Bone marrow (tissue), 2 donors: ENCODE measurements around the gene NHERF2.
A peak's percentile ranks its signal among the peaks of the same experiment; 100 is the strongest.

Experiments used
- DNase-seq, 2 donors: peaks; one replicate each; lab custom pipeline; 2025; lab: John Stamatoyannopoulos, UW

Gene NHERF2

DNA sequence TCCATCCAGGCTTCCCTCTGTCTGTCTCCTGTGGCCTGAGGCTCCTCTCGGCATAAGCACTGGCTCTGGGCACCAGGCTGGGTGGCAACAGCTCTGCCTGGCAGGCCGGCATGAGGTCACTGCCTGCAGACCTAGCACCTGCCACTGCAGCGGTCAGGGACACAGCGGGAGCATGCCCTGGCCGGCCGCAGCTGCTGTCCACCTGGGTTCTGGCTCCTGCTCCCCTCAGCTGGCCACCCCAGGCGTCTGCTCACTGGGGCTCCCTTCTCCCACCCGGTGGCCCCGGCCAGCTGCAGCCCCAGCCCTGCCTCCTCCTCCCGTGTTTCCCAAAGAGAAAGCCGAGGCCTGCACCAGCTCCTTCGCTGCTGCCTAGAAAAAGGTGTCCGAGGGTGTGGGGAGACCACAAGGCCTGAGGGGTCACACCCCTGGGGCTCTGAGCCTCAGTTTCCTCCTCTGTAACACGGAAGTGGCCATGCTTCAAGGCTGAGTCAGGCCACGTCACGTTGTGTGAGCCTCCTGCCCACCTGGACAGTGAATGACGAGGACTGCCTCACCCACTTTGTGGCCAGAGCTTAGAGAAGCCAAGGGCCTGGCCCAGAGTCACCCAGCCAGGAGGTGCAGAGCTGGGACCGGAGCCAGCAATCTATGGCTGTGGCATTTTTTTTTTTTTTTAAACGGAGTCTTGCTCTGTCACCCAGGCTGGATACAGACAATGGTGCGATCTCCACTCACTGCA is 14.3 kb downstream of the NHERF2 start:
- DNase-seq: no peak

DNA sequence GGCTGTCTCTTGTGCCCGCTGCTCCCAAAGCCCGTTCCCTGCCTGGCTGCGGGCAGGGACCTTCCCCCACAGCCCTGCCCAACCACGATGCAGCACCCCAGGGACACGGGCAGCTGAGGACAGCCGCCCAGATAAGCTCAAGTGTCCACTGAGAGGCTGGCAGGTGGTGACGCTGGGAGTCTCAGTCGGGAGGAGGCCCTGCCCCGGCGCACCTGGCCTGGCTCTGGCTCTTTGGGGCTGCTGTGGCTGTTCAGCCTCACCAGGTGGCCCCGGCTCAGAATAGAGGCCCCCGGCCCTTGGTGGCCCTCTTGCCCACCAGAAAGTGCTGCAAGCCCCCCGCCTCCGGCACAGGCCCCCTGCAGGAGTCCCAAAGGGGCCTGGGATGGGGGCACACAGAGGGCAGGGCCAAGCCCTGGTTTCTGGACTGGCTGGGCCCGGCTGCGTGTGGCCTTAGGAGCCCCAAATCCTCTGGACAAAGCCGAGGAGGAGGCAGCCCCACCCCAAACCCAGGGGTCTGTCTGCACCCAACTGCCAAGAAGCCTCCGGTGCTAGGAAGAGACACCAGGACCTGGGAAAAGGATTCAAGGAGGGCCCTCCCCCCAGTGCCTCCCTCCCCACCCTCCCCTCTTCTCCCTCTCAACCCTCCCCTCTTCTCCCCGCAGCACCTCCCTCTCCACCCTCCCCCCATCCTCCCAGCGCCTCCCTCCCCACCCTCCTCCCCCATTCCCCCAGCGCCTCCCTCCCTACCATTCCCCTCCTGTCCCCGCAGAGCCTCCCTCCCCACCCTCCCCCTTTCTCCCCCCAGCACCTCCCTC is 15.7 kb downstream of the NHERF2 start:
- no peak for DNase-seq

DNA sequence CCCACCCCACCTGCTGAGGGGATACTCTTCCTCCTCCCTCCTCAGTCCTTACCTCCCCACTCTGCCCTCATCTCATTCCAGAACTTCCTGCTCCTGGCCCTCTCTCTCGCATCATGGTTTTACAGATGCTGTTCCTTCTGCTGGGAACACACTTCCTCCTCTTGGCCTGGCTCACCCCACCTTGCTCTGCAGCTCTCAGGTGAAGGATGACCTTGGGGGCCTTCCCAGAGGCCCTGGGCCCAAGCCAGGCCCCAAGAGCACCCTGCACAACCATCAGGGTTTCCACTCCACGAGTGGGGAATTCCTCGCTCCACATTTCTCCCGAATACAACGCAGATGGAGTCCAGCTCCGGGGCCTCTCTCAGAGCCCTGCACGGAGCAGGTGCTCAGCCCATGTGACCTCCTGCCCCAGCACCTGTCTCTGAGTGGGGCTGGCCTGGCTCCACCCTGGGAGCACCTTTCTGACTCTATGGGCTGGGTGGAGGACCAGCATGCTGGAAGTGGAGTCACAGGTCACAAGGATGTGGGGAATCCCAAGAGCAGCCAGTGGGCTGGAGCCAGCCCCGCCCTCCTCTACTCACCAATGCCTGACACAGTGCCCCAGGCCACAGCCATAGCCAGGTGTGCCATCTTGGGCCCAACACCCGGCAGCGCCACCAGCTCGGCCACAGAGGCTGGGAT is 16.4 kb downstream of the NHERF2 start:
- no peak for DNase-seq

DNA sequence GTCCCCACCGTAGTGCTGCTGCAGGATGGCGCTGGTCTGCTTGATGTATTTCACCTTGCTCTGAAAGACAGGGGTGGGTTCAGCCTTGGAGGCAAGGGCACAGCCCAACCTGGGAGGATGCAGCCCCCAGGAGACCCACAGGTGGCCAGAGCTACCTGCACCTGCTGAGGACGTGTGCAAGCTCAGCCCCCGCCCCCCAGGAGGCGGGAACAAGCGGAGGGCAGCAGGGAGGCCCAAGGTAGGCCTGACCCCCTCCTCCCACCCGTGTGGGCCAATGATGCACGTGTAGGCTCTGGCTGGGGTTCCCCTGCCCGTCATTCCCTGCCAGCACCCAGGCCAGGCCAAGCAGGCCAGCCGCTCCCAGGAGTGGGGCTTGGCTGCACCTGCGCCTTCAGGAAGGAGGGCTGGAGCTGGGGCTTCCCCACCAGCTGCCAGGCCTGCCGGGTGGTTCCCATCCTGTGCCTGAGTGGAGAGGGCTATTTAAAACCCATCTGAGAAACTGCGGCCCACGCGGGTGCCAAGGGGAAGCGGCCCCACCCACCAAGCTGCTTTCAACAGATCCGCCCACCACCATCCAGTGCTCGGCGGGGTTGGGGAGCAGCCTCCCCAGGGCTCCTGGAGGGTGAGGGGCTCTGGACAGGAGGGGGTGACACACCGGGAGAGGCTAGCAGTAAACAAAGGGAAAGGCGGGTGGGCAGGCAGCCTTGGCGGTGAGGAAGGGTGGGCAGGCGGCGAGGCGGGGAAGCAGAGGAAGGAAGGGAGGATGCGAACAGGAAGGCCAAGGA is 17.2 kb downstream of the NHERF2 start:
- no peak for DNase-seq

DNA sequence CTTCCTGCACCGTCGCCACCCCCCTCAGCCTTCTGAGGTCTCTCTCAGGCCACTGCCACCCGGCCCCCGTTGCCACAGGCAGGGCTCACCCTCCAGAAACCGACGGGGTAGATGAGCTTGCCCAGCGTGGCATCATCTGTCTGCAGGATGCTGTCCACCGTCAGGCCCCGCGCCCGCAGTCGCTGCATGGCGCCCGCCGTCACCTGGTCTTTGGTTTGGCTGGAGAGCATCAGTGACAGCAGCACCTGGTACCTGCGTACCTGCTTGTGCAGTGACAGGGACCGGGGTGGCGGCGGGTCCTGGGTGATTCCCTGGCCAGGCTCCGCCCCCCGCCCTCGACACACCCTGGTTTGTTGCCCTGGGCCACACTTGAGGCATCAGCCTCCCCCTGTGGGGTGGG is 17.8 kb downstream of the NHERF2 start:
- DNase-seq: no peak

DNA sequence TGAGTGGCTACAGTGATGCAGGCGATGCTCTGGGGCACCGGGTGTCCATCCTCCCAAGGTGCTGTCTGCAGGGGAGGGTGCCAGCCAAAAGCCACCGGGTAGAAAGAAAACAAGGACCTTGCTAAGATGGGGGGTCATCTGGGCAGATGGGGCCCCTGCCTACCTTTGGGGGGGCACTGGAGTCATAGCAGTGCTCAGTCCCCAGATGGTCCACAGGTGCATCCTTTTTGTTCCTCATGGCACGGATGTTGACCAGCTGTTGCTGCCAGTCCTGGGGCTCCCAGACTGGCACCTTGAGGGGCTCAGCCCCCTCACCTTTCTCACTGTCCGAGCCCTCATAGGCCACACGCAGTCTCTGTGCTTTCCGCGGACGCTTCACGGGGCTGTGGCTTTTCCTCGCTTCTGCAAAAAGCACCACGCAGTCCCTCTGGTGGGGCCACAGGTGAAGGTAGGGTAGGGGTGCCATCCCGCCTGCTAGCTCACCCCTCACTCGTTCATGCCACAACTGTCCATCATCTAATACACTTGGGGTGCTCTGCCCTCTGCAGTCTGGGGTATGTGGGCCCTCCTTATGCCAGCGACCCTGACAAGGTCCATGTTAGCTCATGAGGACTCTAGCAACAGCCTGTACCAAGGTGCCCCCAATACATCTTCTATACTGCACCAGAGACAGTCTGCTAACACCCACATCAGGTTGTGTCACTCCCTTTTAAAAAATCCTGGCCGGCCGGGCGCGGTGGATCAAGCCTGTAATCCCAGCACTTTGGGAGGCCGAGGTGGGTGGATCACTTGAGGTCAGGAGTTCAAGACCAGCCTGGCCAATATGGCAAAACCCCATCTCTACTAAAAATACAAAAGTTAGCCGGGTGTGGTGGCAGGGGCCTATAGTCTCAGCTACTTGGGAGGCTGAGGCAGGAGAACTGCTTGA is 19.5 kb downstream of the NHERF2 start:
- no peak for DNase-seq

DNA sequence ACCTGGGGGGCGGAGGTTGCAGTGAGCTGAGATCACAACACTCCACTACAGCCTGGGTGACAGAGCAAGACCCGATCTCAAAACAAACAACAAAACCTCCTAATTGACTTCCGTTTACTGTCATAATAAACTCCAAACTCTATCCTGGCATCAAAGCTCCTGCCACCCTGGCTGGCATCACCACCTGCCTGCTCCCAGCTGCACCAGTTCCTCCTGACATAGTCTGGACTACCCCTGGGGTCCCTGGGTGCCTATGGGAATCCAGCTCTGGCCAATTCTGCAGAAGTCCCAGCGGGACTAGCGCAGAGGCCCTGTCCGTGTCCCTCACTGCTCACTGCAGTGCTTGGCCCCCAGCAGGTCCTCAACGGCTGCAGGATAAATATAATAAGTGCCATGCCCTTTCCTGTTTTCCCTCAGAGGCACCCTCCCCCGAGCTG is 20.2 kb downstream of the NHERF2 start:
- no peak for DNase-seq

DNA sequence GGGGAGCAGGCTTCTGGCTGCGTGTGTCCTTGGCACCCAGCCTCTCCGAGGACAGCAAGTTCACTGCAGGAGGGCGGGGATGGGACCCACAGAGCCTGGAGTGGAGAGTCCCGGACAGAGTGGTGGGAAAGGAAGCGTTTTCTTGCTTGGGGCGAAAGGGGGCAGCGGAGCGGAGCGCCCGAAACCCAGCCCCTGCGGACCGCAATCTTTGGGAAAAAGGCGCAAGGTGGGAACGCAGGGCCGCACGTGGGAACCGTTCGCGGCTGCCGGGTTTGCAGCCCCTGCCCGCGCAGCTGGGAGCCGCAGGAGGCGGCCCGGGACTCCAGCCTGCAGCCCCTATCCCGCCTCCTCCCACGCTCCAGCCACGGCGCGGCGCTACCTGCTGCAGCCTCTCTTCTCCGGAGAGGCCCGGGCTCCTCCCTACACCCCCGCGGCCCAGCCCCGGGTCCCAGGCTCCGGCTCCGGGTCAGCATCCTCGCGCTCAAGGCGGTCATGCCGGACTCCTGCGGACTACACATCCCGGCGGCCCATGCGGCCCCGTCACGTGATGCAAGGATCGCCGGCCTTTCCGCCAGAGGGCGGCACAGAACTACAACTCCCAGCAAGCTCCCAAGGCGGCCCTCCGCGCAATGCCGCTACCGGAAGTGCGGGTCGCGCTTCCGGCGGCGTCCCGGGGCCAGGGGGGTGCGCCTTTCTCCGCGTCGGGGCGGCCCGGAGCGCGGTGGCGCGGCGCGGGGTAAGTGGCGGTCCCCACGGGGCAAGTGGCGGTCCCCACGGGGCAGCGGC is 20.8 kb downstream of the NHERF2 start, which contains the start of the genes NTHL1 and TSC2:
TSS of gene NTHL1 (minus strand) at position 505 of the 786 bp plus-strand sequence. CDS start at position 494, 11 bp downstream.
TSS of gene TSC2 (plus strand) at position 656 of the 786 bp plus-strand sequence. CDS start 631 bp downstream, outside the sequence.
- DNase-seq: peak; percentile 78 to 85

DNA sequence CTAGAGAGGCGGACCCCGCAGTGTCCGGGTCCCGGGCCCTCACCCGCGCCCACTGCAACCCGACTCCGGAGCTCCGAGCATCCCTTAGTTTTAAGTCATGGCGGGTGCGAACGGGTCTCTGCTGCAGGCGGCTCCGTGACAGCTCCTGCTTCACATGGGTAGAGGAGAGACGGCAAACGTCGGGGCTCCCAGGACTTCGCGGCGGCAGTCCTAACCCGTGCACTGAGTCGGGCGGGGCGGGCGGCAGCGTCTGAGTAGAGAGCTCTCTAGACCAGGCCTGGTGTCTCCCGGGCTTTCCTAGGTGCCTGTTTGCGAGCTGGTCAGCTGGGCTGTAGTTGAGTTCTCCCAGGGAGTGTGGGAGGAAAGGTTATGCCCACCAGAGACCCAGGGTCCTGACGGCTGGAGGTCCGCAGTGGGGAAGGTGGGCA is 21.4 kb downstream of the NHERF2 start:
- DNase-seq: no peak

DNA sequence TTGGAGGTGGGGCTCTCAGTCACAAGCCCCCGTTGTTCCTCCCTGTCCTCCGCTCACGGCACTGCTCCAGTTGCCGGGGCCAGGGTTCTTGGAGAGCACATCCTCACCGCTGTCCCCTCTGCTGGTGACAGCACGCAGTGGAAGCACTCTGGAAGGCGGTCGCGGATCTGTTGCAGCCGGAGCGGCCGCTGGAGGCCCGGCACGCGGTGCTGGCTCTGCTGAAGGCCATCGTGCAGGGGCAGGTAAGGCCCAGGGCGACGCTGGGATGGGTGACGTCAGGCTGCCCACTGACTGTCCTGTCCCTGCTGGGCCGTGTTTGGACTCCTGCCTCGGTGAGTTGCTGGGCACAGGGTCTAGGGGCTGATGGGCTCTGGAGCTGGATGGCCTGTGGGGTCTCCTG is 26.5 kb downstream of the NHERF2 start:
- DNase-seq: no peak

DNA sequence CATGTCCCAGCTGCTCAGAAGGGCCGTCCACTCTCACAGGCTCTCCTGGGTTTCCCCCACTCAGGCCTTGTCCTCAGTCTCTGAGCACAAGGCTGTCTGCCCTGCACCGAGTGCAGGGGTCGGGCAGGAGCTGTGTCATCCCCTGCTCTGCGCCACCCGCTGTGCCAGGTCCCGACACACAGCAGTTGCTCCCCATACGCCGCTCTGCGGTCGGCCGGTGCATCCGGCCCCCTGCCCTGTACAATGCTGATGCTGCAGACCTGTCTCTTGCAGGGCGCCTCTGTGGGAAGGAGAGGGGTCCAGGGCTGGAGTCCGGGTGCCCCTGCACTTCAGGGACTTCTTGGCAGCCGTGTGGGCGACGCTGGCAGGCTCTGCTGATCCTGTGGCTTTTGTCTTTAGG is 27.2 kb downstream of the NHERF2 start:
- DNase-seq: no peak

DNA sequence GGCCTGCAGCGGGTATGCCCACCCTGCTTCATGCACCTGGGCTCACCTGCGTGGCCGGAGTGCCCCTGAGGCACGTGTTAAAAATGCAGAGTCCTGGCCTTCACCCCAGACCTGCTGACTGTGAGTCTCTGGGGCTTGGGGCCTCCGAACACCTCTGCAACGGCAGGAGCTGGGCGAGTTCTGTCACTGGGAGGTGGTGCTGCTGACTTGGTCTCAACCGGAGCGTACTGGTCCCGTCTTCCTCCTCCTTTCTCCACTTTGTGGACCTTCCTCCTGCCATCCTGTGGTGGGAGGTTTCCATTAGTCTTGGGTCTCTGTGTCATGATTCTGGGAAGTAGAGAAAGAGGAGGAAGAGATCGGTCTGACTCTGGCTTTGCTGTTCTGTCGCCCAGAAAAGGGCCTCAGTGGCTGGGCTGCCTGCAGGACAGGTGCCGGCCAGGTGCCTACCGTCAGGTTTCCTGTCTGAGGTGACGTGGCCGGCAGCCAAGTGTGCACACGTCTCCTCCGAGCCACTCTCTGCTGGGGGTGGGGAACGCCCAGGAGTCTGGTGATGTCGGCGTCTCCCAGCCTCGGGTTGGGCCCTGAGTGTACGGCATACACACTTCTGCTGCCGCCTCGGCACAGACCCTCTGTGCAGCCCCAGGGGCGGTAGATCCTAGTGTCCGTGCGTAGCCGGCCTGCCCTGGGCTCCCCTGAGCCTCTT is 28.0 kb downstream of the NHERF2 start:
- no peak for DNase-seq

DNA sequence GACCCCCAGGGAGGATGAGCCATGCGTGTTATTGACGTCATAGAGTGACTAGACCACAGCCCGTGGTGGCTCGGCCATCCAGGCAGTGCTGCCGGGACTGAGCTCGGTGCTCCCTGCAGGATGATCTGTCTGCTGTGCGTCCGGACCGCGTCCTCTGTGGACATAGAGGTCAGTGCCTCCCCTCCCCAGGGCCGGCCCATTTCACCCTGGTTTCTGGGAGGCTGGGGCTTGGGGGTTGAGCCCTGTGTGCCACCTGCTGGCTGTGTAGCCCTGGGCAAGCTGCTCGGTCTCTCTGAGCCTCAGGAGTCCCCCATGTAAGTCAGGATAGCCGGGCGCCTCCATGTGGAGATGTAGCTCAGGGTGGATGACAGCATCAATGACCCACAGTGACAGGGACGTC is 29.4 kb downstream of the NHERF2 start:
- DNase-seq: no peak

DNA sequence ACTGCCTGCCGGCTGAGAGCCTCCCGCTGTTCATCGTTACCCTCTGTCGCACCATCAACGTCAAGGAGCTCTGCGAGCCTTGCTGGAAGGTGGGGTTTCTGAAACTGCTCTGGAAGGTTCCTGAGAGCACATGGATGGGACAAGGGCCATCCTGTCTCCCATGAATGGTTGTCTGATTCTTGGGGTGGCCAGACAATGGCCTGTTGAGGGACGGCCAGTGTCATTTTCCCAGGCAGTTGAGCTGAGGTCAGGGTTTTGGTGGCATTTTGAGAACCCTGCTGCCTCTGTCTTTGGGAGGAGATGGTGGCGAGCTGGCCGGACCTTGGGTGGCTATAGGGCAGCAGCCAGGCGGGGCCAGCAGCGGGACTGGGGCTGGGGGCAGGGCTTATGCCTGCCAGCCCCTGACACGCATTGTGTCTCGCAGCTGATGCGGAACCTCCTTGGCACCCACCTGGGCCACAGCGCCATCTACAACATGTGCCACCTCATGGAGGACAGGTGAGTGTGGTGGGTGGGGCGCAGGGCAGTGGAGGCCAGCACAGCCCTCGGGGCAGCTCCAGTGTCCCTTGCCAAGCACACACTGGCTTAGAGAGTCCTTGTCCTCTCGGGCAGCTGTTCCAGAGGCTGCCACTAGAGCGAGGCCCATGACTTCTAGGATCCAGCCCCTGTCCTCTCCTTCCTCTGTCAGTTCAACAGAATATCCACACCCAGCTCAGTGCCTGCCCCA is 30.1 kb downstream of the NHERF2 start:
- no peak for DNase-seq

DNA sequence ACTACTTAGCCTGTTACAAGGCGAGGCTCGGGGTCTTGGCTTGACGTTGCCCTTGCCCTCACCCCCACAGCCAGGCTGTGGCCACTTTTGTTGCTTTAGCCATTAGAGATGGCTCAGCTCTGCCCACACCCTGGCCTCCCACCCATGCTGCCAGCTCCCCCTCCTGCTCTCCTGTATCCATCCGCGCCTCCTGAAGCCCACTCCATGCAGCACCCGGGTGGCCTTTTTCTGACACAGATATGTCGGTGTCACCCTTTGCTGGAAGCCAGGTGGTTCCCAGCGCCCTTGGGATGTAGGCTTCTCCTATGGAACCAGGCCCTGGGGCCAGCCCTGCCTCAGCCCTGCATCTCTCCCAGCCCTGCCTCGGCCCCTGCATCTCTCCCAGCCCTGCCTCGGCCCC is 30.7 kb downstream of the NHERF2 start:
- no peak for DNase-seq

DNA sequence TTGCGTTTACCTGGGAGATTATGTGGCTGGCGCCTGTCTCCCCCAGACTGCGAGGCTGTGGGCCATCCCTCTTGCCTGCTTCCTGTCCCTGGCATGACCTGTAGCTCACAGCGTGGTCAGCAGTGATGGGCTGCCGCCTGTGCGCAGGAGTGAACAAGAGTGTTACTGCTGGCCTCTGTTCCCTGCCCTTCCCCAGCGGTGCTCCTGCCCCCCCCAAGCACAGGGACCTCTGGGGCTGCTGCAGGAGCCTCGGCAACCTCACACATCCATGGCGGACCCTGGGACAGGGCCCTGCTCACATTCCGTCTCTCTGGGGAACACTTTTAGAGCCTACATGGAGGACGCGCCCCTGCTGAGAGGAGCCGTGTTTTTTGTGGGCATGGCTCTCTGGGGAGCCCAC is 31.7 kb downstream of the NHERF2 start:
- DNase-seq: no peak

DNA sequence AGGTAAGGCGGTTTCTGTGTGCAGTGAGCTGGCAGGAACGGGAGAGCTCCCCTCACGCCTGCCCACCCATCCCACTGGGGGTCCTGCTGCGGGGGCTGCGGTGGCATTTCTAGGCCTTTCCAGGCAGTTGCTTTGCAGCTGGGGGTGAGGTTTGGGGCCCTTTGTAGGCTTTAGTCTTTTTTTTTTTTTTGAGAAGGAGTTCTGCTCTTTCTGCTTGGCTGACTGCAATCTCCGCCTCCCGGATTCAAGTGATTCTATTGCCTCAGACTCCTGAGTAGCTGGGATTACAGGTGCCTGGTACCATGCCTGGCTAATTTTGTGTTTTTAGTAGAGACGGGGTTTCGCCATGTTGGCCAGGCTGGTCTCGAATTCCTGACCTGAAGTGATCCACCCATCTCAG is 32.2 kb downstream of the NHERF2 start:
- no peak for DNase-seq

DNA sequence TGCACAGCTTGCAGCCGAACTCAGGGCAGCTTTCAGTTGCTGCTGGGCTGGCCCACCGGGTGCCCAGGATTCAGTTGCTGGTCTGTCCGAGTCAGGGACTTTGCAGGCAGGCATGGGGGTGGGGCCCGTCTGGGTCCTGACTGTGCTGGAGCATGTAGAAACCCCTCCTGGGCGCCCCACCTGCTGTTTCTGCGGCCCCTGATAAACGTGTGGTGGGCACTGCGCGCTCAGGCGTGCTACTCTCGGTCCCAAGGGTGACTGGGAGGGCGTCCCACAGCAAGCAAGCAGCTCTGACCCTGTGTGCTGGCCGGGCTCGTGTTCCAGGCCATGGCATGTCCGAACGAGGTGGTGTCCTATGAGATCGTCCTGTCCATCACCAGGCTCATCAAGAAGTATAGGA is 33.6 kb downstream of the NHERF2 start:
- DNase-seq: no peak

DNA sequence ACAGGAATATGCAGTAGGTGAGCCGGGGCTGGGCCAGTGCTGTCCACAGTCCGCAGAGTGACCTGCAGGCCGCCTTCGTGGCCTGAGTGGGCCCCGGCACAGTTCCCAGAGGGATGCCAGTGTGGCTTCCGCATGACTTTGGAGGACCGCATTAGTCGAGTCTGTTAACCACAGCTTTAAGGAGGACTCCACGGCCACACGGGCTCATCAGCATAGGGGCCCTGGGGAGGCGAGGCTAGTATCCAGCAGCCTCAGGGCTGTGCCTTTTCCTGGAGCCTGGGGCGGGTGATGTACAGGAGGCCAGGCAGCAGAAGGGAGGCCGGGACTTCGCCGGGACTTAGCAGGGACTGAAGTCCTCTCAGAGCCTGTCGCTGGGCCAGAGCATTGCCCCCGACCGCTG is 34.3 kb downstream of the NHERF2 start:
- no peak for DNase-seq
